PC-3 (cell line): ENCODE results near the gene AFF4. TPM values are rescaled to one million over a fixed set of nuclear protein-coding genes. Genes with fewer than 3 reads are reported as not detected.

Experiments used
- ATAC-seq: fragments of 200-7000 bp; cut with Tn5 transposase; 2 replicates; pipeline ENCODE4 v1.9.1; 2020; ENCODE audit warnings: mild to moderate bottlenecking, moderate library complexity
- BruUV-seq: library from RNA; stranded (reverse); fragments of 400-500 nt; replicated peaks from 2 replicates; lab custom pipeline; 2021; lab: Mats Ljungman, UMichigan
- CTCF ChIA-PET: fragments of 300-600 bp; sonication (Branson Sonifier 250); formaldehyde crosslinking; loops from one replicate; lab custom pipeline; 2022; ENCODE audit warnings: antibody characterized with exemption; lab: Charles Lee
- POLR2A ChIA-PET: fragments of 300-600 bp; sonication (Branson Sonifier 250); formaldehyde crosslinking; loops from one replicate; lab custom pipeline; 2022; ENCODE audit warnings: antibody characterized with exemption; ENCODE audit not compliant: unreplicated experiment; lab: Charles Lee
- DNase-seq: peaks from one replicate; pipeline ENCODE4 v3.0.0-alpha.2; 2015
- H2AFZ ChIP-seq: fragments of 300-600 bp; sonication (generic); 2 replicates; pipeline ENCODE4 v1.6.0; 2016; ENCODE audit warnings: antibody characterized with exemption, low read length
- H3F3A ChIP-seq: fragments of 300-600 bp; sonication (generic); one replicate; pipeline ENCODE4 v1.6.0; 2017; ENCODE audit warnings: antibody characterized with exemption, low read length, control low read depth, mild to moderate bottlenecking; ENCODE audit not compliant: unreplicated experiment
- H3K27ac ChIP-seq: fragments of 300-600 bp; sonication (generic); 2 replicates; pipeline ENCODE4 v1.5.1; 2016; ENCODE audit warnings: mild to moderate bottlenecking, low read length
- H3K27me3 ChIP-seq: fragments of 300-600 bp; sonication (generic); 2 replicates; pipeline ENCODE4 v1.6.1; 2016; ENCODE audit warnings: low read length, mixed read lengths
- H3K36me3 ChIP-seq: fragments of 300-600 bp; sonication (generic); 2 replicates; pipeline ENCODE4 v1.6.1; 2016; ENCODE audit warnings: low read depth, mixed run types, low read length, mixed read lengths
- H3K4me1 ChIP-seq: fragments of 300-600 bp; sonication (generic); 2 replicates; pipeline ENCODE4 v1.5.1; 2016; ENCODE audit warnings: low read length; ENCODE audit not compliant: insufficient read depth
- H3K4me2 ChIP-seq: fragments of 300-600 bp; sonication (generic); 2 replicates; pipeline ENCODE4 v1.6.0; 2016; ENCODE audit warnings: low read length
- H3K4me3 ChIP-seq: fragments of 300-600 bp; sonication (generic); 2 replicates; pipeline ENCODE4 v1.5.1; 2016; ENCODE audit warnings: mild to moderate bottlenecking, low read length, mixed read lengths
- H3K79me2 ChIP-seq: fragments of 300-600 bp; sonication (generic); 2 replicates; pipeline ENCODE4 v1.6.1; 2017; ENCODE audit warnings: low read length, mixed read lengths
- H3K9ac ChIP-seq: fragments of 300-600 bp; sonication (generic); 2 replicates; pipeline ENCODE4 v1.6.0; 2016; ENCODE audit warnings: mild to moderate bottlenecking, low read length
- H3K9me2 ChIP-seq: fragments of 300-600 bp; sonication (generic); replicated peaks from 2 replicates; pipeline ENCODE4 v1.6.1; 2016; ENCODE audit warnings: mixed run types, low read length, mixed read lengths
- H3K9me3 ChIP-seq: fragments of 300-600 bp; sonication (generic); 2 replicates; pipeline ENCODE4 v1.6.1; 2016; ENCODE audit warnings: low read length, mixed read lengths
- H4K20me1 ChIP-seq: fragments of 300-600 bp; sonication (generic); 2 replicates; pipeline ENCODE4 v1.6.1; 2016; ENCODE audit warnings: low read length, mixed read lengths
- EZH2 ChIP-seq: fragments of 300-600 bp; sonication (generic); IDR thresholded peaks from one replicate; pipeline ENCODE4 v1.6.1; 2017; ENCODE audit warnings: antibody characterized with exemption, mild to moderate bottlenecking, low read length; ENCODE audit not compliant: unreplicated experiment
- EZH2phosphoT487 ChIP-seq: fragments of 300-600 bp; sonication (generic); IDR thresholded peaks from 2 replicates; pipeline ENCODE4 v1.6.1; 2018; ENCODE audit warnings: mild to moderate bottlenecking, antibody characterized with exemption, low read length, borderline replicate concordance
- intact Hi-C: fragments of 100-400 bp; cut with micrococcal nuclease; formaldehyde crosslinking; loops from 2 replicates; pipeline ENCODE4 v1.9.0; 2023
- total RNA-seq: library from RNA; depleted of rRNA; stranded (reverse); fragments of >200 nt; gene quantifications from 2 replicates; pipeline ENCODE4 v1.2.3, GENCODE V29; 2014
- TF ChIP-seq, protein P1 (sequence below): fragments of 300-600 bp; sonication (generic); conservative IDR thresholded peaks from 2 replicates; pipeline ENCODE4 v1.5.1; 2017; ENCODE audit warnings: antibody characterized with exemption, low read depth, mild to moderate bottlenecking, low read length

The AFF4 gene
- total RNA-seq, 1 experiment from 2014 or later, result 23.5 TPM

DNA sequence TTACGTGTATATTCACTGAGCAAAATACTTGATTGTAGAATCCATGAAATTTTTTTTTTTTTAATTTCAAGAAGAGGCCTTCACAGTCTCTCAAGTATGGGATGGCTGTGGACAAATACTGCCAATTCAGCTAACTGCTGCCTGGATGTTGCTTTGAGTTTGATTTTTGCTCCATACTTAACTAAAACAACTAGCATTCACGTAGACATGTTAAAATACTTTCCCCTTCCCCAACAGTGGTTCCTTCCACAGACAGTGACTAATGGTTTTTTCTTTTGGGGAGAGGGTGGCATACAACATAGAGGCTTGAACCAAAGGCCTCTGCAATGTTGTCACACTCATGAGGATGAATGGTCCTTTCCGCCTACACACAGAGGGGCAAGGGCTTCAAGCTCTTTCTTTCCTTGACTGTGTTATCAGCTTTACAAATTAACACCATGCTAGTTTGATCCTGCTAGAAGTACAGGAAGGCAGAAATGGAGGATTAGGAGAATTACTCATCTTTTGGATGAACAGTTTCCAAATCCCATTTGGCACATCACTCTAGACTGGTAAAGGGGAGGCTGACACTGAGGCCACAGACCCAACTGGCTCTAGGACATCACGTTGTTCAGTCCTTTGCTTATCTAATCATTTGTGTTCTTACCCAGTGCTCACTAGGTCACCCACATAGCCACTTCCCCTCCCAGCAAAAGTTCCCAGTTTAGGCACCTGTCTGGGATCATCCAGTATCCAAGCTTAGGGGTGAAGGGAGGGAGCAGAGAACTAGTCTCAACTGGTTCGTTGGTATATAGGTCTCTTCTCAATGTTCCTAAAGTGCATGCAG, 91.8 kb downstream of the AFF4 start:
- Histone ChIP-seq H3K4me3 (no peak overlapping the region), H3K27me3 (no peaks in the 10 kb centered on the region), H3K9me3 (no peaks in the 10 kb centered on the region), H3K9ac (no peak overlapping the region), H3K27ac (no peak overlapping the region), H3K4me2 (no peak overlapping the region), H3K4me1 (peaks cover 9% of the 10 kb centered on the region), H3K9me2 (no peaks in the 10 kb centered on the region), H3K79me2 (peaks cover 15% of the 10 kb centered on the region), H2AFZ (no peak overlapping the region), H3K36me3 (peaks cover 12% of the 10 kb centered on the region; the same call in 1 of the 2 replicates), H3F3A (no peaks in the 10 kb centered on the region), H4K20me1 (peaks cover 7% of the 10 kb centered on the region)
- intact Hi-C loops, result no loop called here
- BruUV-seq, result no TSS peak
- ATAC-seq (no peak), DNase-seq (no peak)
- TF ChIP-seq EZH2 (no peak), EZH2phosphoT487 (no peak)
- ChIA-PET POLR2A (no interaction called here), CTCF (no interaction called here)

DNA sequence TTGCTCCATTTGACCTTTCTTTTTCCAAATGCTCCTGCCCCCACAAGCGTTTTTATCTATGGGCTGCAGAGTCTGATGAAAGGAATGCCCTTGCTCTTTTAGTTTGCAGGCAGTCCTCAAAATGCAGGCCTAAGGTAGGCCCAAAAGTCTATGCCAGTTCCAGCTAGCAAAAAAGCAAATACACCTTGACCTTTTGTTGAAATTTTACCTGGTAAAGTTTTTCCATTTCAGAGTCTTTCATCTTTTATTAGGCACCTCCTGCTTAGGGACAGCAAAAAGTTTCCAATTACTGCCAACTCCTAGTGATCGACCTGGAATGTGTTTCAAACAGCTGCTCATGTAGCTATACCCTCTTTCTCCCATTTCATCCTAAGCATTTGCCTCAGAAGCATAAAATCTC, 92.6 kb downstream of the AFF4 start:
- CTCF ChIA-PET, result no interaction called here
- POLR2A ChIA-PET, result no interaction called here
- ATAC-seq, result no peak
- TF ChIP-seq EZH2phosphoT487, result no peak
- TF ChIP-seq, protein P1, sequence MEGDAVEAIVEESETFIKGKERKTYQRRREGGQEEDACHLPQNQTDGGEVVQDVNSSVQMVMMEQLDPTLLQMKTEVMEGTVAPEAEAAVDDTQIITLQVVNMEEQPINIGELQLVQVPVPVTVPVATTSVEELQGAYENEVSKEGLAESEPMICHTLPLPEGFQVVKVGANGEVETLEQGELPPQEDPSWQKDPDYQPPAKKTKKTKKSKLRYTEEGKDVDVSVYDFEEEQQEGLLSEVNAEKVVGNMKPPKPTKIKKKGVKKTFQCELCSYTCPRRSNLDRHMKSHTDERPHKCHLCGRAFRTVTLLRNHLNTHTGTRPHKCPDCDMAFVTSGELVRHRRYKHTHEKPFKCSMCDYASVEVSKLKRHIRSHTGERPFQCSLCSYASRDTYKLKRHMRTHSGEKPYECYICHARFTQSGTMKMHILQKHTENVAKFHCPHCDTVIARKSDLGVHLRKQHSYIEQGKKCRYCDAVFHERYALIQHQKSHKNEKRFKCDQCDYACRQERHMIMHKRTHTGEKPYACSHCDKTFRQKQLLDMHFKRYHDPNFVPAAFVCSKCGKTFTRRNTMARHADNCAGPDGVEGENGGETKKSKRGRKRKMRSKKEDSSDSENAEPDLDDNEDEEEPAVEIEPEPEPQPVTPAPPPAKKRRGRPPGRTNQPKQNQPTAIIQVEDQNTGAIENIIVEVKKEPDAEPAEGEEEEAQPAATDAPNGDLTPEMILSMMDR, result no peak
- TF ChIP-seq EZH2, result no peak
- H3F3A ChIP-seq, result no peaks in the 10 kb centered on the region
- no peak overlapping the region for H3K4me3 ChIP-seq
- no peak overlapping the region for H2AFZ ChIP-seq
- no peaks in the 10 kb centered on the region for H3K27me3 ChIP-seq
- H3K27ac ChIP-seq, result no peak overlapping the region
- H3K9me2 ChIP-seq, result no peaks in the 10 kb centered on the region
- peaks cover 13% of the 10 kb centered on the region for H3K4me1 ChIP-seq
- H3K4me2 ChIP-seq, result no peak overlapping the region
- intact Hi-C loops, result no loop called here
- H3K79me2 ChIP-seq, result peaks cover 18% of the 10 kb centered on the region
- no peak for DNase-seq
- H3K9ac ChIP-seq, result no peak overlapping the region
- peaks cover 7% of the 10 kb centered on the region for H4K20me1 ChIP-seq
- H3K36me3 ChIP-seq, result peaks cover 12% of the 10 kb centered on the region; the same call in 1 of the 2 replicates
- BruUV-seq, result no TSS peak
- H3K9me3 ChIP-seq, result no peaks in the 10 kb centered on the region

DNA sequence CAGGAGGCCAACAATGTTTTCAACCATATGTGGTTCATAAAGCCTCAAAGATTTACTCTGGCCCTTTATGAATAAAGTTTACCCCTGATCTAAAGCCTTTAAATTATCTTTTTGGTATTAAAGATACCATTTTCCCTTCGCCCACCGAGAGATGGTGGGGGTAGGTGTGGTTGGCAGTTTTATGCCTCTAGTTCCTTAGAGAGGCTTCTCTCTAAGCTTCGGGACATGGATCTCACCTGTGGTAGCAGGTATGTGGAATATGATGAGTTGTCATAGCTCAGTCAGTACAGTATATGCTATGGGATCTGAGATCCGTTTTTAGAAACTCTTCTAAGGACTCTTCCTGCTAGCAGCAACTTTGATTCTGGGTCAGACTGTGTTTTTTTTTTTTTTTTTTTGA, 94.7 kb downstream of the AFF4 start:
- ATAC-seq, result no peak
- CTCF ChIA-PET, result no interaction called here
- BruUV-seq, result no TSS peak

More for the DNA sequence above, 94.7 kb downstream of the AFF4 start:
- H4K20me1 ChIP-seq, result peaks cover 7% of the 10 kb centered on the region
- H3K4me2 ChIP-seq, result no peak overlapping the region
- H3K9me3 ChIP-seq, result no peaks in the 10 kb centered on the region
- TF ChIP-seq EZH2phosphoT487 (no peak), EZH2 (no peak)
- TF ChIP-seq, protein P1, result no peak
- no peak overlapping the region for H3K27ac ChIP-seq
- no peak for DNase-seq
- H3K9ac ChIP-seq, result no peak overlapping the region
- H3K36me3 ChIP-seq, result peaks cover 12% of the 10 kb centered on the region; the same call in 1 of the 2 replicates
- H3K4me1 ChIP-seq, result peaks cover 15% of the 10 kb centered on the region
- no peak overlapping the region for H2AFZ ChIP-seq
- no peaks in the 10 kb centered on the region for H3F3A ChIP-seq
- H3K4me3 ChIP-seq, result no peak overlapping the region
- H3K9me2 ChIP-seq, result no peaks in the 10 kb centered on the region
- no peaks in the 10 kb centered on the region for H3K27me3 ChIP-seq
- intact Hi-C loops, result no loop called here
- POLR2A ChIA-PET, result no interaction called here
- H3K79me2 ChIP-seq, result peaks cover 18% of the 10 kb centered on the region
